Trophoblast cell (in vitro differentiated cells and primary cell): ENCODE measurements around the gene PLPP4.

Experiments used
- DNase-seq, 2 donors: peaks; one replicate each; pipeline ENCODE4 v3.0.0-alpha.2; 2016
- H2AFZ ChIP-seq: 2 replicates; pipeline ENCODE4 v1.6.1; 2013; ENCODE audit warnings: low read length, moderate library complexity, mild to moderate bottlenecking; ENCODE audit not compliant: insufficient read depth, poor library complexity
- H2AK5ac ChIP-seq: 2 replicates; pipeline ENCODE4 v1.6.1; 2013; ENCODE audit warnings: mild to moderate bottlenecking, low read length
- H2BK120ac ChIP-seq: 2 replicates; pipeline ENCODE4 v1.6.1; 2013; ENCODE audit warnings: low read length, mild to moderate bottlenecking, moderate library complexity; ENCODE audit not compliant: insufficient read depth, poor library complexity
- H2BK12ac ChIP-seq: 2 replicates; pipeline ENCODE4 v1.6.1; 2013; ENCODE audit warnings: mild to moderate bottlenecking, low read length, moderate library complexity
- H2BK5ac ChIP-seq: 2 replicates; pipeline ENCODE4 v1.6.1; 2013; ENCODE audit warnings: low read length, low read depth, moderate library complexity, mild to moderate bottlenecking; ENCODE audit not compliant: poor library complexity
- H3K14ac ChIP-seq: 2 replicates; pipeline ENCODE4 v1.6.1; 2013; ENCODE audit warnings: mild to moderate bottlenecking, low read length
- H3K18ac ChIP-seq: 2 replicates; pipeline ENCODE4 v1.6.1; 2013; ENCODE audit warnings: mild to moderate bottlenecking, low read length
- H3K23ac ChIP-seq: 2 replicates; pipeline ENCODE4 v1.6.1; 2013; ENCODE audit warnings: low read length
- H3K27ac ChIP-seq: 2 replicates; pipeline ENCODE4 v1.5.1; 2013; ENCODE audit warnings: low read depth, mild to moderate bottlenecking, inconsistent platforms, low read length, moderate library complexity
- H3K27me3 ChIP-seq: 2 replicates; pipeline ENCODE4 v1.6.1; 2013; ENCODE audit warnings: inconsistent platforms, mild to moderate bottlenecking, low read length, moderate library complexity; ENCODE audit not compliant: insufficient read depth
- H3K36me3 ChIP-seq, 2 experiments: 1 replicate in 1 of 2; 2 replicates in 1 of 2; pipeline ENCODE4 v1.6.1; 2013; ENCODE audit warnings: low read length in 2 of 2, mild to moderate bottlenecking in 2 of 2, moderate library complexity in 1 of 2; ENCODE audit not compliant: insufficient read depth in 2 of 2, control insufficient read depth in 1 of 2
- H3K4ac ChIP-seq: 2 replicates; pipeline ENCODE4 v1.6.1; 2013; ENCODE audit warnings: low read depth, mild to moderate bottlenecking, low read length, moderate library complexity
- H3K4me1 ChIP-seq, 2 experiments: 1 replicate in 1 of 2; 2 replicates in 1 of 2; pipeline ENCODE4 v1.6.1; 2013; ENCODE audit warnings: low read length in 2 of 2, mild to moderate bottlenecking in 2 of 2, moderate library complexity in 1 of 2; ENCODE audit not compliant: insufficient read depth in 2 of 2, control insufficient read depth in 1 of 2
- H3K4me2 ChIP-seq: 2 replicates; pipeline ENCODE4 v1.6.1; 2013; ENCODE audit warnings: inconsistent platforms, mild to moderate bottlenecking, low read length, moderate library complexity
- H3K4me3 ChIP-seq: 2 replicates; pipeline ENCODE4 v1.5.1; 2013; ENCODE audit warnings: mild to moderate bottlenecking, low read depth, low read length, inconsistent platforms
- H3K79me1 ChIP-seq: one replicate; pipeline ENCODE4 v1.6.1; 2013; ENCODE audit warnings: low read length
- H3K79me2 ChIP-seq: 2 replicates; pipeline ENCODE4 v1.6.1; 2013; ENCODE audit warnings: low read length, mild to moderate bottlenecking; ENCODE audit not compliant: control insufficient read depth, insufficient read depth, poor library complexity
- H3K9ac ChIP-seq: 2 replicates; pipeline ENCODE4 v1.6.1; 2013; ENCODE audit warnings: mild to moderate bottlenecking, low read length
- H3K9me3 ChIP-seq: 2 replicates; pipeline ENCODE4 v1.6.1; 2013; ENCODE audit warnings: low read depth, mild to moderate bottlenecking, control low read depth, inconsistent platforms, low read length; ENCODE audit not compliant: insufficient read depth
- H4K12ac ChIP-seq: 2 replicates; pipeline ENCODE4 v1.6.1; 2013; ENCODE audit warnings: low read depth, mild to moderate bottlenecking, low read length, moderate library complexity
- H4K8ac ChIP-seq: 2 replicates; pipeline ENCODE4 v1.6.1; 2013; ENCODE audit warnings: low read depth, mild to moderate bottlenecking, low read length, moderate library complexity
- H4K91ac ChIP-seq: one replicate; pipeline ENCODE4 v1.6.1; 2013; ENCODE audit warnings: low read depth, mild to moderate bottlenecking, low read length, moderate library complexity
- WGBS: extraction: QIAGEN DNeasy Blood & Tissue Kit; methylation state at CpG from one replicate; pipeline ENCODE4 v1.1.7; 2013; ENCODE audit warnings: missing lambda C conversion rate; ENCODE audit not compliant: insufficient read length, insufficient coverage; ENCODE audit errors: extremely low coverage; 5-methylcytosine and 5-hydroxymethylcytosine counted together

Gene PLPP4

GRCh38 chr10:120507651-120508050 lies 50.6 kb downstream of the PLPP4 start:
- H2BK12ac ChIP-seq = no peak overlapping the region

GRCh38 chr10:120508393-120508792 lies 51.4 kb downstream of the PLPP4 start:
- no peaks in the 10 kb centered on the region for H3K79me2 ChIP-seq
- no peak overlapping the region for H2BK5ac ChIP-seq
- no peak overlapping the region for H3K4me2 ChIP-seq
- H3K9me3 ChIP-seq = peaks cover 2% of the 10 kb centered on the region
- H4K8ac ChIP-seq = no peak overlapping the region
- no peak overlapping the region for H2BK120ac ChIP-seq
- H3K23ac ChIP-seq = no peak overlapping the region
- H3K9ac ChIP-seq = no peak overlapping the region
- no peak overlapping the region for H3K4ac ChIP-seq
- no peaks in the 10 kb centered on the region for H3K36me3 ChIP-seq
- H2AK5ac ChIP-seq = no peak overlapping the region
- H3K14ac ChIP-seq = no peak overlapping the region
- H3K79me1 ChIP-seq = no peaks in the 10 kb centered on the region
- no CpG with 5 or more reads among the region's 7 CpGs for WGBS
- H4K12ac ChIP-seq = no peak overlapping the region
- no peak overlapping the region for H4K91ac ChIP-seq
- no peak overlapping the region for H2AFZ ChIP-seq
- H3K4me1 ChIP-seq = peaks cover 2 to 4% of the 10 kb centered on the region in 2 experiments
- no peak overlapping the region for H3K18ac ChIP-seq
- no peak for DNase-seq
- no peak overlapping the region for H3K4me3 ChIP-seq
- no peak overlapping the region for H2BK12ac ChIP-seq
- H3K27ac ChIP-seq = no peak overlapping the region
- no peaks in the 10 kb centered on the region for H3K27me3 ChIP-seq

More at GRCh38 chr10:120507651-120508050, 50.6 kb downstream of the PLPP4 start:
- H4K12ac ChIP-seq = no peak overlapping the region
- H3K9me3 ChIP-seq = peaks cover 2% of the 10 kb centered on the region
- H3K4me2 ChIP-seq = no peak overlapping the region
- no peak overlapping the region for H3K9ac ChIP-seq
- no peaks in the 10 kb centered on the region for H3K27me3 ChIP-seq
- no peak overlapping the region for H2AK5ac ChIP-seq
- DNase-seq = no peak
- no peak overlapping the region for H2BK120ac ChIP-seq
- H4K91ac ChIP-seq = no peak overlapping the region
- no peak overlapping the region for H3K27ac ChIP-seq
- H3K79me2 ChIP-seq = no peaks in the 10 kb centered on the region
- H2BK5ac ChIP-seq = no peak overlapping the region
- H3K79me1 ChIP-seq = no peaks in the 10 kb centered on the region
- no peak overlapping the region for H2AFZ ChIP-seq
- no peak overlapping the region for H3K4me3 ChIP-seq
- no peak overlapping the region for H3K14ac ChIP-seq
- H4K8ac ChIP-seq = no peak overlapping the region
- no peaks in the 10 kb centered on the region for H3K36me3 ChIP-seq
- WGBS = no CpG with 5 or more reads among the region's 2 CpGs
- H3K4me1 ChIP-seq = peaks cover 2 to 4% of the 10 kb centered on the region in 2 experiments
- H3K23ac ChIP-seq = no peak overlapping the region
- no peak overlapping the region for H3K4ac ChIP-seq
- no peak overlapping the region for H3K18ac ChIP-seq

- H3K4me1 ChIP-seq = peaks cover 2 to 4% of the 10 kb centered on the region in 2 experiments
- H3K36me3 ChIP-seq = no peaks in the 10 kb centered on the region
- no peak overlapping the region for H4K12ac ChIP-seq
- H3K14ac ChIP-seq = no peak overlapping the region
- no peak overlapping the region for H2BK12ac ChIP-seq
- no peak overlapping the region for H3K27ac ChIP-seq
- no peak overlapping the region for H4K91ac ChIP-seq
- no peak overlapping the region for H3K4me3 ChIP-seq
- H3K9me3 ChIP-seq = peaks cover 2% of the 10 kb centered on the region
- H2AFZ ChIP-seq = no peak overlapping the region
- WGBS = no CpG with 5 or more reads among the region's 1 CpG
- no peak overlapping the region for H3K4ac ChIP-seq
- no peak overlapping the region for H4K8ac ChIP-seq
- H3K79me1 ChIP-seq = no peaks in the 10 kb centered on the region
- no peak overlapping the region for H2BK120ac ChIP-seq
- no peak overlapping the region for H3K9ac ChIP-seq
- DNase-seq = no peak
- no peak overlapping the region for H2BK5ac ChIP-seq
- H3K18ac ChIP-seq = no peak overlapping the region
- no peak overlapping the region for H3K4me2 ChIP-seq
- H3K79me2 ChIP-seq = no peaks in the 10 kb centered on the region
- no peak overlapping the region for H2AK5ac ChIP-seq
- no peak overlapping the region for H3K23ac ChIP-seq
- H3K27me3 ChIP-seq = no peaks in the 10 kb centered on the region
Measured at GRCh38 chr10:120508966-120509365, 51.9 kb downstream of the PLPP4 start.

GRCh38 chr10:120511165-120511564 lies 54.1 kb downstream of the PLPP4 start:
- WGBS = no CpG with 5 or more reads among the region's 3 CpGs

More at GRCh38 chr10:120511165-120511564, 54.1 kb downstream of the PLPP4 start:
- no peak overlapping the region for H2AK5ac ChIP-seq
- H3K27ac ChIP-seq = no peak overlapping the region
- no peak overlapping the region for H4K12ac ChIP-seq
- no peak for DNase-seq
- no peak overlapping the region for H3K23ac ChIP-seq
- no peak overlapping the region for H2AFZ ChIP-seq
- H3K9me3 ChIP-seq = peaks cover 2% of the 10 kb centered on the region
- H2BK120ac ChIP-seq = no peak overlapping the region
- H3K4me1 ChIP-seq = no peaks in the 10 kb centered on the region
- no peak overlapping the region for H2BK12ac ChIP-seq
- no peak overlapping the region for H3K4me3 ChIP-seq
- no peaks in the 10 kb centered on the region for H3K36me3 ChIP-seq
- no peak overlapping the region for H4K91ac ChIP-seq
- H3K79me1 ChIP-seq = no peaks in the 10 kb centered on the region
- H3K27me3 ChIP-seq = no peaks in the 10 kb centered on the region
- H4K8ac ChIP-seq = no peak overlapping the region
- no peak overlapping the region for H3K4ac ChIP-seq
- no peak overlapping the region for H2BK5ac ChIP-seq
- H3K18ac ChIP-seq = no peak overlapping the region
- H3K79me2 ChIP-seq = no peaks in the 10 kb centered on the region
- H3K4me2 ChIP-seq = no peak overlapping the region
- no peak overlapping the region for H3K14ac ChIP-seq
- H3K9ac ChIP-seq = no peak overlapping the region
